GM18519 (cell line): ENCODE data around the gene ATP13A4.

Source experiments
- ATAC-seq: cut with Tn5 transposase; IDR thresholded peaks from one replicate; pipeline ENCODE4 v1.9.1; 2021; ENCODE audit warnings: mild to moderate bottlenecking, moderate library complexity; ENCODE audit not compliant: unreplicated experiment, low FRiP score

ATP13A4 gene

GRCh38 chr3:193502871-193503270, 51.8 kb downstream of the ATP13A4 start:
- ATAC-seq = no peak

DNA sequence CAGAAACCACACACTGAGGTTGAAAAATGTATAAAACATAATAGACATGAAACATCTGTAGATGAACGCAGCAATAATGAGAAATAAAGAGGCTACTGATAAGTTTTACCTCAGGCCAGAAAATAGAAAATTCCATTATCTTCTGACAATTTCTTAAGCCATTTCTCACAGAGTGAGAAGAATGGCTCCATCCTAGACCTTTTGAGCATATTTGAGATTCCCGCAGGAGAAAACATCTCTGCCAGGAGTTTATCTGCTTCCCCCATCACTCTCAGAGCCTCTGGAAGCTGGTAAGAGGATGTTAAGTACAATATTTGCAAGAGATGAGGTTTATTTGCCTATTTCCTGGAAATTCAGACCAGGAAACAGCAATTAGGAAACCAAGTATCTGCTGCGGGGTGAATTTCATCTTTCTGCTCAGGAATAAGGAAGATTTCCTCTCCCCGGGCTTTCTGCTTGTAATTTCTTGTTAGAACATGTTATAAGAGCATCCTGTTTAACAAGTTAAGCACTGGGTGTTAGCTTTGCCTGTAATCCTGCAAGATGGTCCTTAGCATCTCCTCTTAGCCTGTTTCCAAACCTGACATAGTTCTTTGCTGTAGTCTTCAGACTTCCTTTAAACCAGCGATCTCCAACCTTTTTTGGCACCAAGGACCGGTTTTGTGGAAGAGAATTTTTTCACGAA, 54.8 kb downstream of the ATP13A4 start:
- no peak for ATAC-seq

GRCh38 chr3:193499136-193499770, 55.4 kb downstream of the ATP13A4 start:
- no peak for ATAC-seq

DNA sequence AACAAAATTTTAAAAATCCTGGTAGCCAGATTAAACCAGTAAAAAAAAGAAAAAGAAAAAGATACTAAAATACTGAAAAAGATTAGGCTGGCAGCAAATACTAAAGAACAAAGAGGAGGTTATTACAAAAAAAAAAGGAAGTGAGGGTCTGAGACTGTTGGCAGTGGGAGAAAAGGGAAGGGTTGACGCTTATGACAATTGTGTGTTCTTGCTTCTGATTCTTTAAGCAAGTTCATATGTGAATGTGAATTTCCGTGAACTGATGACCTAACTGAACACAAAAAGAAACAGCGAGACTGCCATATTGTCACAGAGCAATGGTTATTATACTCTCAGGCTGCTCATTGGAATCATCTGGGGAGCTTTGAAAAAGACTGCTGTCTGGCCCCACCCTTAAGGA, 56.5 kb downstream of the ATP13A4 start:
- no peak for ATAC-seq

GRCh38 chr3:193496658-193497057, 58.0 kb downstream of the ATP13A4 start:
- no peak for ATAC-seq

DNA sequence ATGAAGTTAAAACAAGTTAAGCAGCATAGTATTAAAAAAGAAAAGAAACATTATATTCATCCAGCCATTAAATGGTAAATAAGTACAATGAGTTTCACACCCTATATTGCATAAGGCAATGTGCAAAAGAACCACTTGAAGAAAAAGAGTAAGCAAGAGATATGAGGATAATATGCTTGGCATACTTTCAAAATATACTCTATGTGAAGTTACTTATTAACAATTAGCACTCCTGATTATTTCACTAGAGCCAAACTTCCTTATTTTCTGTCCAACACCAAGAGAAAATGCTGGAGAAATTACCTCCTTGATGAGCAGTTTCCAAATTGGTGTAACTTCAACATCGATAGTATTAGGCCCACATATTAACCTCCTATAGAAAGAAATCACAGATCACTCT, 63.7 kb downstream of the ATP13A4 start:
- no peak for ATAC-seq

DNA sequence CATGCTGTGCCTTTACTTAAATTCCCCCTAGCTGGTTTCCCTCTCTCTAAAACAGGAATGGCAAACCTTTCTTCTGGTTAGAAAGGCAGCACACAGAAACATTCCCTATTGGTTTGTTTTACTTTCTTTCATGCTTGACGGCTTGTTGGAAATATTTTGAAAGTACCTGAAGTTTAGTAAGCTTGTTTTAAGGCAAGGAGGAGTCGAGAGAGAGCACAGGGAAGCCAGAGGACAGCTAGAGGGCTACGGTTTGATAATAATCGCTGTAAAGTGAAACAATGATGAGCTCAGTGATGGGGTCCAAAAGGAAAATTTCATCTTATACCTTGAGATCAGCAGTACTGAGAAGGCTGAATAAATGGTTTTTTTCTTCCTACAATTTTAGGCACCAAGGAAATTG, 64.1 kb downstream of the ATP13A4 start:
- no peak for ATAC-seq

DNA sequence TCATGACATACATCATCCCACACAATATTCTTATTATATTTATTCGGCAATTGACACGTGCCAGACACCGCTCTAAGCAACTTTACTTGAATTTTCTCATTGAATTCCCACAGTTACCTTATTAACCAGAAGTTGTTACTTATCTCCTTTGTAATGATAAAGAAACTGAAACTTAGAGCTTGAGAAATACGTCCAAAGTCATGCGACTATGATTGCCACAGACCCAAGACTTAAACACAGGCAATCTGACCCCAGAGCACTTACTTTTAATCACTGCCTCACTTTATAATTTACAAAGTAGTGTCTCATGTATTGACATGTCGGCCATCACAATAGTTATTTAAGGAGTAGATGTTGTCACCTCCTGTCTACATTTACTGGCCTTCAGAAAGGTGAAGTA, 64.7 kb downstream of the ATP13A4 start:
- ATAC-seq = no peak

DNA sequence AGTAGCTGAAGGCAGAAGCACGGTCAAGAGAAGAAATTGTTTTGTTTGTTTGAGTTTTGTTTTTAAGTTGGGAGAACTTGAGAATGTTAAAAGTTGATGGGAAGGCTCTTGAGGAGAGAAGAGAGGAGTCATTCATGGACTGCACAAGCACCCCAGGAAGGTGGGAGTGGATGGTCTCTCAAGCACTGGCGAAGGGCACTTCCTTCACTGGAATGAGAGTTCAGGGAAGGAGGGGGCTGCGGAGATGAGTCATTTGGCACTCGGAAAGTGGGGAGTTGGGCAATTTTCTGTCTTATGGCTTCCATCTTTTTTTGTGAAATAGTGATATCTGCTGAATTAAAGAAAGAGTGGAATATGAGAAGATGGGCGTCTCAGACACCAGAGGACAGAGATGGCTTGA, 66.0 kb downstream of the ATP13A4 start:
- ATAC-seq = no peak

GRCh38 chr3:193483988-193484539, 70.6 kb downstream of the ATP13A4 start:
- no peak for ATAC-seq

DNA sequence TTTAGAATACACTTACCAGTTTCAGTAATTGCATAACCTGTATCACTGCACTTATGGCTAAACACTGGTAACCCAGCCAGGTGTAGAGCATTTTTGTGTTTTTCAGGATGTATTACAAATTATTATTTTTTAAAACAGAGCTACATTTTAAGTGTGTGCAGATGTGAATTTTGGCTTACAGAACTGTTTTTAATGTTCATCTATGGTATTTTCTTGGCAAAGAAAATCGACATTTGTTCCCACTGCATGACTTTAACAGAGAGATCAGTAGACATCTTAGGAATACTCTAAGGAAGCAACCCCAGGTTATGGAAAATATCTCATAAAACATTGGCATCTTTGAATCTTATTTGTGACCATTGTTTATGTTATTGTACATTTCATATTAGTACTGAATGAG, 73.3 kb downstream of the ATP13A4 start:
- ATAC-seq = no peak

GRCh38 chr3:193474446-193474845, 80.2 kb downstream of the ATP13A4 start:
- no peak for ATAC-seq

GRCh38 chr3:193470710-193471109, 84.0 kb downstream of the ATP13A4 start:
- no peak for ATAC-seq

- ATAC-seq = no peak
Observed at GRCh38 chr3:193465992-193466608, 88.6 kb downstream of the ATP13A4 start.

- ATAC-seq = no peak
Observed at GRCh38 chr3:193464889-193465288, 89.8 kb downstream of the ATP13A4 start.

DNA sequence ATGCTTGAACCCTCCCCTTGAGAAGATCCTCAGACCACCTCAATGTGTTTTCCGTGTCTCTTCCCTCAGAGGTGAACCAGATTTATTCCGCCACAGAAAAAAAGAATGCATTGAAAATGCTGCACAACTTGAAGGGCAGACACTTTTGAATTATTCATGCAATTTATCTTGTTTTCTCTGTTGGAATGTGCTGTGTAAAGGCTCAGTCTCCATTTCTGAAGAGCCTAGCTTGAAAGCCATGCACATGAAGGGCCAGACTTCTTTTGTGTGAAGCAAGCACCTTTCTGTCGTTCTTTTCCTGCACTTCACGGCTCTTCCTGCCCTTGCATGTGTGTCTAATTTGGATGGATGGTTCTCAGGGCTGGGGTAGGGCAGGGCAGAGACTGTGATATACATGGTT, 97.2 kb downstream of the ATP13A4 start:
- no peak for ATAC-seq

DNA sequence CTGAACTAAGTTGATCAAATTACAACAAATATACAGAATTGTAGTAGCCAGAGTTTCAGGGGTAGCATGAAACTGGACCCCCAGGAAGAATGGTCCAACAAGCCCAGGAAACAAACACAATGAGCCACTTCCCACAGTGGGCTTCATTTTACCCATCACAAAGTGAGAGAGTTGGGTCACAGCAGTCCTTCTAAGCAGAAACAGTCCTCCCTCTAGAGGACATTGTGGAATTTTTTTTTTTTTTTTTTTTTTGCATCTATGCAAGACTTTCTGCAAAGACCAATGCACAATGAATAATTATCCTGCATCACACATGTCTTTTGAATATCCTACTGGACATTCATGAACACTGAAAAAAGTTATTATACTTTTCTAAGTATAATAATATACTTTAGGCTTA, 102.4 kb downstream of the ATP13A4 start:
- no peak for ATAC-seq

DNA sequence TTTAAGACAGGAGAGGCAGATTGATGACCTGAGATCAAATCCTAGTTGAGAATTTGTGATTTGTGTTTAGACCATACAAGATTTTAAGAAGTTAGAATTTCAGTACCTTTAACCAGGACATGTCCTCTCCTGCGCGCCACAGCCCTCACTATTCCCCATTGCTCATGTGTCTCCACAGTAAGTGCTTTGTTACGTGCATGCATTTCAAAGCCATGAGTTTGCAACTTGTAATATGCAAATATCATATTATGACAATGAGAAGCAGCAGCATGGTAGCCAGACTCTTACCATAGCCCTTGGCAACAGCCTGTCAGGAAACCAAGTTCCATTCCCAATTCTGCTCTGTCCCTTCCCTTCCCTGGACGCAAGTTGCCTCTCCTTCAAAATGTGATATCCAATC, 102.8 kb downstream of the ATP13A4 start:
- ATAC-seq = no peak

GRCh38 chr3:193446965-193447602, 107.6 kb downstream of the ATP13A4 start:
- ATAC-seq = no peak

GRCh38 chr3:193439423-193439822, 115.3 kb downstream of the ATP13A4 start:
- no peak for ATAC-seq
